Measurements from ENCODE around the gene DUSP3. TPM values are rescaled to one million over a fixed set of nuclear protein-coding genes. Genes with fewer than 3 reads are reported as not detected.

Gene DUSP3
- total and polyA plus RNA-seq, 2 of the 13 experiments (the other 11 are each of a cell fraction or from before 2014, with no cell fraction given), result 60.0 to 71.5 TPM

DNA sequence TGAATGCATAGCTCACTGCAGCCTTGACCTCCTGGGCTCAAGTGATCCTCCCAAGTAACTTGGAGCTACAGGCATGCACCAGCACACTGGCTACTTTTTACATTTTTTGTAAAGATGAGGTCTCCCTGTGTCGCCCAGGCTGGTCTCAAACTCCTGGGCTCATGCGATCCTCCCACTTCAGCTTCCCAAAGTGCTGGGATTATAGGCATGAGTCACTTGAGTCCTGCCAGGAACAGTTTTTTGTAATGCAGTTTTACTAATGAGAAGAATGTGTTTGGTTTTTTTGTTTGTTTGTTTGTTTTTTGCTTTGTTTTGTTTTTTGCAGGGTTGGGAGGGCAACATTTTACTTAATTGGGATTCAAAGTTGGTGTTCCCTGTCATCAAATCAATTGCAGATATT is 42.4 kb downstream of the DUSP3 start:
- DNase-seq (ENCODE audit: low spot score) (no peak), ATAC-seq (no peak), FAIRE-seq (no peak)
- in situ Hi-C loops (cut with HindIII; ENCODE audit: extremely low pct_ligation_motif_present, low pct_unique_long_range_greater_than_20kb), result no loop called here
- Histone ChIP-seq H3K27me3 (ENCODE audit: control insufficient read depth in 1 of 2, insufficient read depth in 2 of 2, low read length in 2 of 2) (peaks cover 2 to 26% of the 10 kb centered on the region in 2 experiments; a peak in 3 of 5 replicates), H3K9me3 (ENCODE audit: low read length) (no peaks in the 10 kb centered on the region), H3K79me2 (ENCODE audit: insufficient read depth, low read length) (no peaks in the 10 kb centered on the region), H2AFZ (ENCODE audit: low read length) (no peak overlapping the region), H3K36me3 (replicated peaks in 1 of 2; ENCODE audit: control insufficient read depth in 1 of 2, insufficient read depth in 2 of 2, low read length in 2 of 2) (no peaks in the 10 kb centered on the region), H4K20me1 (ENCODE audit: insufficient read depth, low read length) (no peaks in the 10 kb centered on the region), H3K4me1 (ENCODE audit: insufficient read depth, low read length) (no peaks in the 10 kb centered on the region), H3K4me2 (ENCODE audit: low read depth, low read length) (no peak overlapping the region), H3K27ac (ENCODE audit: extremely low read length, insufficient read depth, low read length) (no peak overlapping the region), H3K4me3 (replicated peaks in 1 of 3; ENCODE audit: insufficient read depth in 1 of 3, low read depth in 2 of 3, low read length in 3 of 3) (no peak overlapping the region), H3K9ac (ENCODE audit: insufficient read depth, low read depth, low read length) (no peak overlapping the region)
- ChIA-PET POLR2A (interaction anchor here (0.8 kb wide), 1 partner anchor 36 kb away, joined by 3 read pairs; no protein-coding TSS in a partner anchor), CTCF (ENCODE audit: low intra/inter-chr PET ratio, low total read pairs) (no interaction called here)
- intact Hi-C loops (cut with micrococcal nuclease; ENCODE audit: unreplicated experiment), result no loop called here
- no peak for TF ChIP-seq PAXIP1 (CRISPR knock-in tag; conservative IDR thresholded peaks at IDR 0.05)
- no peak for TF ChIP-seq STAG1 (CRISPR knock-in tag; IDR thresholded peaks at IDR 0.05)
- no peak for TF ChIP-seq SYNCRIP (IDR thresholded peaks at IDR 0.05; ENCODE audit: insufficient read depth, low read depth, low read length)
- no peak for TF ChIP-seq ZNF615 (CRISPR knock-in tag; IDR thresholded peaks at IDR 0.05; ENCODE audit: borderline replicate concordance)
- TF ChIP-seq SP140L (CRISPR knock-in tag; IDR thresholded peaks at IDR 0.05; ENCODE audit: borderline replicate concordance), result no peak
- no peak for TF ChIP-seq ZNF784 (CRISPR knock-in tag; IDR thresholded peaks at IDR 0.05; ENCODE audit: borderline replicate concordance)
- no peak for TF ChIP-seq ZNF563 (CRISPR knock-in tag; IDR thresholded peaks at IDR 0.05)
- TF ChIP-seq ZC3H4 (CRISPR knock-in tag; IDR thresholded peaks at IDR 0.05; ENCODE audit: borderline replicate concordance), result no peak
- BruUV-seq (replicated peaks), result no TSS peak
- WGBS (ENCODE audit: low lambda C conversion rate), result 74% methylated on average over 2 of the region's 2 CpGs
